ENCODE results near the gene ANG. TPM values are rescaled to one million over a fixed set of nuclear protein-coding genes. Genes with fewer than 3 reads are reported as not detected.

The ANG gene
- total and polyA plus RNA-seq, 2 donors (not counting 1 experiment from before 2014, with no cell fraction given) = 1.7 to 2.0 TPM

- Mint-ChIP-seq H3K4me1 (peaks cover 64% of the 10 kb centered on the region), H3K27ac (peak overlapping the region; percentile 84), H3K9me3 (ENCODE audit: insufficient read depth) (peaks cover 3% of the 10 kb centered on the region), H3K4me3 (peak overlapping the region; percentile 44), H3K27me3 (peaks cover 16% of the 10 kb centered on the region)
- no peaks in the 10 kb centered on the region for H3K36me3 ChIP-seq (replicated peaks in 1 of 2; ENCODE audit: control extremely low read depth in 1 of 2, control insufficient read depth in 1 of 2, extremely low read depth in 1 of 2, insufficient read depth in 2 of 2, low read length in 1 of 2)
- ATAC-seq (ENCODE audit: low read depth) (no peak), DNase-seq (no peak)
- H3K4me3 ChIP-seq (ENCODE audit: control extremely low read depth in 1 of 5, extremely low read depth in 1 of 5, insufficient read depth in 1 of 5, low read depth in 2 of 5, low read length in 4 of 5) = no peak overlapping the region
- peak overlapping the region; percentile 47 for H3K4me2 ChIP-seq (replicated peaks; ENCODE audit: low read depth, low read length, poor library complexity, severe bottlenecking)
- peaks cover 22 to 60% of the 10 kb centered on the region in 2 donors for H3K4me1 ChIP-seq (ENCODE audit: control insufficient read depth in 2 of 2, insufficient read depth in 2 of 2, low read length in 2 of 2)
- H3K27me3 ChIP-seq (replicated peaks in 1 of 4; ENCODE audit: control extremely low read depth in 1 of 4, control insufficient read depth in 3 of 4, insufficient read depth in 4 of 4, low read length in 3 of 4) = peaks cover 0 to 3% (median 0%) of the 10 kb centered on the region in 4 experiments
- ChIA-PET CTCF (interaction anchor here (0.9 to 1.2 kb wide), 3 partner anchors 11 to 14 kb away, joined by 3 to 4 read pairs (median 3); no protein-coding TSS in a partner anchor), POLR2A (no interaction called here)
- 0% methylated on average over 2 of the region's 4 CpGs for WGBS (ENCODE audit: insufficient coverage)
- peaks cover 0 to 12% (median 0%) of the 10 kb centered on the region in 3 donors for H3K9me3 ChIP-seq (ENCODE audit: control extremely low read depth in 1 of 3, control insufficient read depth in 2 of 3, insufficient read depth in 1 of 3, low read length in 2 of 3)
- peak overlapping the region; percentile 43 for H2AFZ ChIP-seq (ENCODE audit: insufficient read depth, low read depth, low read length, poor library complexity, severe bottlenecking)
- intact Hi-C loops (cut with micrococcal nuclease) = no loop called here
- peak overlapping the region; percentile 33 to 49 for H3K27ac ChIP-seq (ENCODE audit: low read length in 2 of 2)
- no peaks in the 10 kb centered on the region for H4K20me1 ChIP-seq (ENCODE audit: control insufficient read depth, insufficient read depth, low read length, poor library complexity, severe bottlenecking)
- no peaks in the 10 kb centered on the region for H3K79me2 ChIP-seq (ENCODE audit: control insufficient read depth, insufficient read depth, low read length)
- no peak overlapping the region for H3K9ac ChIP-seq (ENCODE audit: low read length)
- TF ChIP-seq EZH2 (IDR thresholded peaks at IDR 0.05; ENCODE audit: borderline replicate concordance, insufficient read depth, low read depth, low read length, poor library complexity, severe bottlenecking) = no peak
- TF ChIP-seq CTCF (IDR thresholded peaks at IDR 0.05) = no peak
These were observed 31.2 kb downstream of the ANG start for GRCh38 chr14:20719777-20720176.

GRCh38 chr14:20720741-20721140 lies 32.2 kb downstream of the ANG start:
- Histone ChIP-seq H2AFZ (ENCODE audit: insufficient read depth, low read depth, low read length, poor library complexity, severe bottlenecking) (no peak overlapping the region), H3K36me3 (replicated peaks in 1 of 2; ENCODE audit: control extremely low read depth in 1 of 2, control insufficient read depth in 1 of 2, extremely low read depth in 1 of 2, insufficient read depth in 2 of 2, low read length in 1 of 2) (no peaks in the 10 kb centered on the region), H3K79me2 (ENCODE audit: control insufficient read depth, insufficient read depth, low read length) (no peaks in the 10 kb centered on the region), H3K27ac (ENCODE audit: low read length in 2 of 2) (no peak overlapping the region), H3K9me3 (ENCODE audit: control extremely low read depth in 1 of 3, control insufficient read depth in 2 of 3, insufficient read depth in 1 of 3, low read length in 2 of 3) (peaks cover 0 to 15% (median 0%) of the 10 kb centered on the region in 3 donors), H3K9ac (ENCODE audit: low read length) (no peak overlapping the region), H4K20me1 (ENCODE audit: control insufficient read depth, insufficient read depth, low read length, poor library complexity, severe bottlenecking) (no peaks in the 10 kb centered on the region), H3K27me3 (replicated peaks in 1 of 4; ENCODE audit: control extremely low read depth in 1 of 4, control insufficient read depth in 3 of 4, insufficient read depth in 4 of 4, low read length in 3 of 4) (peaks cover 0 to 3% (median 0%) of the 10 kb centered on the region in 4 experiments), H3K4me3 (ENCODE audit: control extremely low read depth in 1 of 5, extremely low read depth in 1 of 5, insufficient read depth in 1 of 5, low read depth in 2 of 5, low read length in 4 of 5) (no peak overlapping the region), H3K4me1 (ENCODE audit: control insufficient read depth in 2 of 2, insufficient read depth in 2 of 2, low read length in 2 of 2) (peaks cover 19 to 60% of the 10 kb centered on the region in 2 donors), H3K4me2 (replicated peaks; ENCODE audit: low read depth, low read length, poor library complexity, severe bottlenecking) (no peak overlapping the region)
- no peak overlapping the region for H3K27ac Mint-ChIP-seq
- POLR2A ChIA-PET = no interaction called here
- no peak for ATAC-seq (ENCODE audit: low read depth)
- no peaks in the 10 kb centered on the region for H3K9me3 Mint-ChIP-seq (ENCODE audit: insufficient read depth)
- no peak for TF ChIP-seq CTCF (IDR thresholded peaks at IDR 0.05)
- no peak for TF ChIP-seq EZH2 (IDR thresholded peaks at IDR 0.05; ENCODE audit: borderline replicate concordance, insufficient read depth, low read depth, low read length, poor library complexity, severe bottlenecking)
- H3K4me3 Mint-ChIP-seq = no peak overlapping the region
- CTCF ChIA-PET = interaction anchor here (0.6 to 1.2 kb wide), 2 partner anchors 53 to 294 kb away, joined by 3 read pairs; no protein-coding TSS in a partner anchor
- peaks cover 16% of the 10 kb centered on the region for H3K27me3 Mint-ChIP-seq
- intact Hi-C loops (cut with micrococcal nuclease) = no loop called here
- DNase-seq = no peak
- peaks cover 63% of the 10 kb centered on the region for H3K4me1 Mint-ChIP-seq
- 84% methylated on average over 6 of the region's 6 CpGs for WGBS (ENCODE audit: insufficient coverage)

Measured in B cell (primary cell).